D721Med (cell line): ENCODE measurements around the gene GOPC.

ENCODE experiments used
- DNase-seq: peaks from one replicate; pipeline ENCODE4 v3.0.0; 2011; ENCODE audit warnings: low spot score; ENCODE audit not compliant: insufficient read length
- FAIRE-seq: peaks from 2 replicates; lab custom pipeline; 2011; peaks lifted over from hg19 to GRCh38; lab: Jason Lieb, UNC
- TF ChIP-seq, protein P1 (sequence below): IDR thresholded peaks from 2 replicates; pipeline ENCODE4 v1.5.1; 2012; ENCODE audit warnings: mild to moderate bottlenecking, control low read depth; ENCODE audit not compliant: insufficient read depth; ENCODE audit errors: missing control alignments

GOPC gene

DNA sequence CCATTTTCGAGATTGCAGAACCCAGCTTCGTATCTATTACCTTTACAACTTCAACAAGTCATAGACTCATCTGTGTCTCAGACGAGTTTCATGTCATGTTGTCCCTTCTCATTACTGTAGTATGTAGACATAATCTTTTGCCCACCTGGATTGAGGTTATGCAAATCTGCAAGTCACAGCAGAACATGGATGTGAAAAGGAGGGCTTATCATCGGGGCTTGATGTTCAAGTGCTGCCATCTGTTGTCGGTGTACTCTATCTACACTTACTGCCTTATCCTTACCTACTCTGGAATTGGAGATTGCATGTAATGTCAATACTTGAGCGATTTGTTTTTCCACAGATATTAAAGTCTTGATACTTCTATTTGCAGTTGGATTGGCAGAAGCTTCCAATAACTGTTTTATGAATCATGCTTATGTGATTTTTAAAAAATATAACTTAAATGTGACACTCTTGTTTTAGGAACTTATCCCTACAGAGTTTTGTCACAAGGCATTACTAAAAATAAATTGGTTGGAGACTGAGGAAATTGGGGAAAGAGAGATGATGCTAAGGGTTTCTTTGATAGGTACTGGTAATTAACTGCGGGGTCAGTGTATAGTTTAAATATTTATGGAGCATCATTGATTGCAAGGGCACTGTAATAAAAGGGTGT, 3.0 kb upstream of the GOPC start:
- DNase-seq (peak; percentile 21), FAIRE-seq (peak; percentile 66)
- TF ChIP-seq, protein P1, sequence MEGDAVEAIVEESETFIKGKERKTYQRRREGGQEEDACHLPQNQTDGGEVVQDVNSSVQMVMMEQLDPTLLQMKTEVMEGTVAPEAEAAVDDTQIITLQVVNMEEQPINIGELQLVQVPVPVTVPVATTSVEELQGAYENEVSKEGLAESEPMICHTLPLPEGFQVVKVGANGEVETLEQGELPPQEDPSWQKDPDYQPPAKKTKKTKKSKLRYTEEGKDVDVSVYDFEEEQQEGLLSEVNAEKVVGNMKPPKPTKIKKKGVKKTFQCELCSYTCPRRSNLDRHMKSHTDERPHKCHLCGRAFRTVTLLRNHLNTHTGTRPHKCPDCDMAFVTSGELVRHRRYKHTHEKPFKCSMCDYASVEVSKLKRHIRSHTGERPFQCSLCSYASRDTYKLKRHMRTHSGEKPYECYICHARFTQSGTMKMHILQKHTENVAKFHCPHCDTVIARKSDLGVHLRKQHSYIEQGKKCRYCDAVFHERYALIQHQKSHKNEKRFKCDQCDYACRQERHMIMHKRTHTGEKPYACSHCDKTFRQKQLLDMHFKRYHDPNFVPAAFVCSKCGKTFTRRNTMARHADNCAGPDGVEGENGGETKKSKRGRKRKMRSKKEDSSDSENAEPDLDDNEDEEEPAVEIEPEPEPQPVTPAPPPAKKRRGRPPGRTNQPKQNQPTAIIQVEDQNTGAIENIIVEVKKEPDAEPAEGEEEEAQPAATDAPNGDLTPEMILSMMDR: peak; percentile 84

DNA sequence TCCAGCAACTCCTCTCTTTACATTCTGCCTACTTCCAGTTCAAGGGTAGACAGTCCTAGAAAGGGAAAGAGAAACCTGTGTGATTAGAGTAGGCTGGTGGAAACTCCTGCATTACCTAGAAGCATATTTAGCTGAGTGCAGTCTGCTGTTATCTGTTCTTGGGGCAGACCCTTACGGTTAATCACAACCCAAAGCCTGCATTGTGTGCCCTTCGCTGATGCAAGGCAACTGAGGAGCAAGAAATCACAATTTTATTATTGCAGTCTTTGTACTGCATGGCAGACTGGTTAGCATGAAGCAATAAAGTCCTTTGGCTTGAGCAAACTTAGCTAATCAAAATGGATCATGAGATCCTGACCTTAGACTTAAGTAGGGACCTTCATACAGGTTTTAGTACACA, 1.5 kb upstream of the GOPC start:
- DNase-seq: no peak
- no peak for FAIRE-seq
- TF ChIP-seq, protein P1: no peak

DNA sequence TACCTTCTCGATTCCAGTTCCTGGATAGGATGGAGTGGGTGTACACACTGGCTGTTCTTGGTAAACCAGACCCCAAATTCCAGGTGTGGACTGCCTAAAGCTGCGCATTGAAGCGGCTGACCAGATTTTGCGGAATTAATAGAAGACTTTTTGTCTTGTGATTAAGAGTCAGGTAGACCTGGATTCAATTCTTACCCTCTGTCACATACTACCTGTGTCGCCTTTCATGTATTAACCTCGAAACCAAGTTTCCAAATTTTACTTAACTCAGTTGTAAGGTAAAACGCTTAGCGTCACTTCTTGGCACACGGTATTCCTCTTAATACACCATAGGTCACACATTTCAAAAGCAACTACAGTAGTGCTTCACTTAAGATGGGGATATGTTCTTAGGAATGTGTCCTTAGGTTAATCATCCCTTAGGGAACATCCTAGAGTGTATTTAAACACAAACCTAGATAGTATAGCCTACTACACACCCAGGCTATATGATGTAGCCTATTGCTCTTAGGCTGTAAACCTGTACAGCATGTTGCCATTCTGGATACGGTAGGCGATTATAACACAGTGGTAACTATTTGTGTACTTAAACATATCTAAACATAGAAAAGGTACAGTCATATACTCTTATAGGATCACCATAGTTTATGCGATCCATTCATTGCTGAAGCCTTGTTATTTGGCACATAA, 733 bp upstream of the GOPC start:
- TF ChIP-seq, protein P1: no peak
- DNase-seq (no peak), FAIRE-seq (peak; percentile 46)

DNA sequence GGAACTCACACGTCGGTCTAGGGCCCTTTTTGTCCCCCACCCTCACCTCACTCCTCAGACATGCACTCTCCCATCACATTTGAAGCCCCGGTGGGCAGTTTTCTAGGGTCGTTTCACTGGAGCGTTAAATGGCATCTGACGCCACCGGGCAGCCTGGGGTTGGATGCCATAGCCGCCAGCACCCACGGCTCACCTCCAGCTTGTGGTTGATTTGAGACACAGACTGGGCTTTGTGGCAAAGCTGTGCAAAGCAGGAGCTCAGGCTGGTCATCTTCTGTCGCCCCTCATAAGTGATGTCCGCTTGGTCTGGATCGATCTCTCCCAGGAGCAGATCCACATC, 530 bp downstream of the GOPC start:
- FAIRE-seq: no peak
- DNase-seq: no peak
- TF ChIP-seq, protein P1: no peak

DNA sequence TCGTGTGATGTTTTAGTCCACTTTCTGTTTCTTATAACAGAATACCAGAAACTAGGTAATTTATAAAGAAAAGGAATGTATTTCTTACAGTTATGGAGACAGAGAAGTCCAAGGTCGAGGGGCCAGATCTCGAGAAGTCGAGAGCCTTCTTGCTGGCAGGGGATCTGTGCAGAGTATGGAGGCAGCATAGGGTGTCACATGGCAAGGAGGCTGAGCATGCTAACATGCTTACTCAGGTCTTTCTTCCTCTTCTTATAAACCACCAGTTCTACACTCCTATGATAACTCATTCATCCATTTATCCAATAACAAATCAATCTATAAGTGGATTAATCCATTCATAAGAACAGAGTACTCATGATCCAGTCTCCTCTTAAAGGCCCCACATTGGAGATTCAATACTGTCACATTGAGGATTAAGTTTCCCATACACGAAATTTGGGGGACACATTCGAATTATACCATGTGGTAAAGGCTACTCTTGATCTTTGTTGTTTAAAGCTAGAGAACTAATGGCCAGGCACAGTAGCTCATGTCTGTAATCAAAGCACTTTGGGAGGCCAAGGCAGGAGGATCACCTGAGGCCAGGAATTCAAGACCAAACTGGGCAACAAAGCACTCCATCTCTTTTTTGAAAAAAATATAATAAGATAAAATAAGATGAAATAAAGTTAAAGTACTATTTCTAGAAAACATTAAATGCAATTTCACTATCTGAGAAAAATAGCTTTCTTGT, 2.1 kb downstream of the GOPC start:
- no peak for DNase-seq
- FAIRE-seq: no peak
- TF ChIP-seq, protein P1: no peak

DNA sequence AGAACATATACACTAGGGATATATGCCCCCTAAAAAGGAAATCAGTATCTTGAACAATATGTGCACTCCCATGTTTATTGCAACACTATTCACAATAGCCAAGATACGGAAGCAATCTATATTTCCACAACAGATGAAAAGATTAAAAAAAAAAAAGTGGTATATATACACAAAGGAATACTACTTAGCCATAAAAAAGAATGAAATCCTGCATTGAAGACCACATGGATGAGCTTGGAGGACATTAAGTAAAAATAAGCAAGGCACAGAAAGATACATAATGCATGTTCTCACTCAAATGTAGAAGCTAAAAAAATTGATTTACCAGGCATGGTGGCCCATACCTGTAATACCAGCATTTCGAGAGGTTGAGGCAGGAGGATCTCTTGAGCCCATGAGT, 4.6 kb downstream of the GOPC start:
- FAIRE-seq: no peak
- TF ChIP-seq, protein P1: no peak
- DNase-seq: no peak
